ENCODE measurements around the gene COL27A1. TPM values are rescaled to one million over a fixed set of nuclear protein-coding genes. Genes with fewer than 3 reads are reported as not detected.

COL27A1 gene
- total and polyA plus RNA-seq, 2 experiments from 2014 or later: 44.6 to 47.0 TPM

DNA sequence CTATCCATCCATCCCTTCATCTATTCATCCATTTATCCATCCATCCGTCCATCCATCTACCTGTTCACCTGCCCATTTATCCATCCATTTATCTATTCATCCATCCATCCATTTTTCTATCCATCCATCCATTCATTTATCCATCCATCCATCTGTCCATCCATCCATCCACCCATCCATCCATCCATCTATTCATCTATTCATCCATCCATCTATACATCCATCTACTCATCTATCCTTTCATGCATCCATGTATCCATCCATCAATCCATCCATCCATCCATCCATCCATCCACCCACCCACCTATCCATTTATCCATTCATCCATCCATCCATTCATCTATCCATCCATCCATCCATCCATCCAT, 10.8 kb downstream of the COL27A1 start:
- Histone ChIP-seq H3K9me3 (ENCODE audit: low read depth) (no peaks in the 10 kb centered on the region), H3K79me2 (peaks cover 55% of the 10 kb centered on the region), H3K4me3 (no peak overlapping the region), H3K4me1 (ENCODE audit: insufficient read depth) (peaks cover 29% of the 10 kb centered on the region), H3K27ac (no peak overlapping the region), H3K9me2 (replicated peaks; ENCODE audit: insufficient read depth) (no peaks in the 10 kb centered on the region), H2AFZ (no peak overlapping the region), H4K20me1 (ENCODE audit: insufficient read depth, poor library complexity, severe bottlenecking) (no peaks in the 10 kb centered on the region), H3K27me3 (no peaks in the 10 kb centered on the region), H3K4me2 (no peak overlapping the region), H3K36me3 (replicated peaks; ENCODE audit: insufficient read depth, low read depth) (no peaks in the 10 kb centered on the region)
- TF ChIP-seq, protein P1, sequence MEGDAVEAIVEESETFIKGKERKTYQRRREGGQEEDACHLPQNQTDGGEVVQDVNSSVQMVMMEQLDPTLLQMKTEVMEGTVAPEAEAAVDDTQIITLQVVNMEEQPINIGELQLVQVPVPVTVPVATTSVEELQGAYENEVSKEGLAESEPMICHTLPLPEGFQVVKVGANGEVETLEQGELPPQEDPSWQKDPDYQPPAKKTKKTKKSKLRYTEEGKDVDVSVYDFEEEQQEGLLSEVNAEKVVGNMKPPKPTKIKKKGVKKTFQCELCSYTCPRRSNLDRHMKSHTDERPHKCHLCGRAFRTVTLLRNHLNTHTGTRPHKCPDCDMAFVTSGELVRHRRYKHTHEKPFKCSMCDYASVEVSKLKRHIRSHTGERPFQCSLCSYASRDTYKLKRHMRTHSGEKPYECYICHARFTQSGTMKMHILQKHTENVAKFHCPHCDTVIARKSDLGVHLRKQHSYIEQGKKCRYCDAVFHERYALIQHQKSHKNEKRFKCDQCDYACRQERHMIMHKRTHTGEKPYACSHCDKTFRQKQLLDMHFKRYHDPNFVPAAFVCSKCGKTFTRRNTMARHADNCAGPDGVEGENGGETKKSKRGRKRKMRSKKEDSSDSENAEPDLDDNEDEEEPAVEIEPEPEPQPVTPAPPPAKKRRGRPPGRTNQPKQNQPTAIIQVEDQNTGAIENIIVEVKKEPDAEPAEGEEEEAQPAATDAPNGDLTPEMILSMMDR (IDR thresholded peaks at IDR 0.05; ENCODE audit: poor library complexity): no peak
- TF ChIP-seq EZH2 (IDR thresholded peaks at IDR 0.05; ENCODE audit: borderline replicate concordance): no peak
- TF ChIP-seq EZH2phosphoT487 (IDR thresholded peaks at IDR 0.05; ENCODE audit: low read depth, severe bottlenecking, unreplicated experiment): no peak
- WGBS (ENCODE audit: low lambda C conversion rate, missing lambda C conversion rate): 100% methylated on average over 1 of the region's 1 CpG
- DNase-seq (ENCODE audit: low spot score): no peak

DNA sequence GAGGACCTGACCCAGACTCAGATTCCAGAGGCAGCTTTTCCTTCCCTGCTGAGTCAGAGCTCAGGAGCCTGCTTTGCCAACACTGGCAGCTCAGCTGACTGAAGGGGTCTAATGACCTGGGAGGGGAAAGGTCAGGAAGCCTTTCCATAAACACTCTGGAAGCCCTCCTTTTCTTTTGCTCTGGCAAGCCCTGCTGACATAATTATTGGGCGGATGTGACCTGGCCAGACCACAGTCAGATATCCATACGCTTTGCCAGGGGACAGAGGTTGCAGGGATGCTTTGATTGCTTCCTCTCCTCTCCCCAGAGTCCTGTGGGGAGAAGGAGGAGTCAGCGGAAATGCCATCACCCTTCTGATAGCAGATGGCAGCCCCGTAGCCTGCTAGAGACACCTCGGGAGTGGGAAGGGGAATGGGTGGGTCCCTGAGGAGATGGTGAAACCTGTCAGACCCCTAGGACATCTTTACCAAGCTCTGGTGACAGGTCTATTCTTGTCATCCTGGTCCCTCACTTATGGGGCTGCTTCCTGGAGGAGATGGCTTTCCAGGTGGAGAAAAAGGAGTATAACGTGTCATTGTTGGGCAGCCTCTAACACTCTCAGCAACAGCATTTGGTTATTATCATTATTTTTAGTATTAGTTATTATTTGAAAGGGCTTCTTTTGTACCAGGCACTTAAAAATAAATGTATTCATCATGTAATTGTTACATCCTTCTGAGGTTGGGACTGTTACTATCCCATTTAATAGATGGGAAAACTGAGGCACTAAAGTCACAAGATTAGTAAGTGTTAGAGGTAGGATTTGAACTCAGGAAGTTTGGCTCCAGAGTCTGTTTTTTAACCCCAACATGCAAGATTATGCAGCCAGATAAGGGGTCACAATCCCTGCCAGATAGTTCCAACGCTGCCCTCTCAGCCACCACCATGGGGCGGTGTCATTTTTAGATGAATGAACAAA, 11.6 kb downstream of the COL27A1 start:
- no peaks in the 10 kb centered on the region for H3K36me3 ChIP-seq (replicated peaks; ENCODE audit: insufficient read depth, low read depth)
- TF ChIP-seq EZH2 (IDR thresholded peaks at IDR 0.05; ENCODE audit: borderline replicate concordance) (no peak), EZH2phosphoT487 (IDR thresholded peaks at IDR 0.05; ENCODE audit: low read depth, severe bottlenecking, unreplicated experiment) (no peak)
- TF ChIP-seq, protein P1 (IDR thresholded peaks at IDR 0.05; ENCODE audit: poor library complexity): no peak
- 82% methylated on average over 8 of the region's 8 CpGs for WGBS (ENCODE audit: low lambda C conversion rate, missing lambda C conversion rate)

DNA sequence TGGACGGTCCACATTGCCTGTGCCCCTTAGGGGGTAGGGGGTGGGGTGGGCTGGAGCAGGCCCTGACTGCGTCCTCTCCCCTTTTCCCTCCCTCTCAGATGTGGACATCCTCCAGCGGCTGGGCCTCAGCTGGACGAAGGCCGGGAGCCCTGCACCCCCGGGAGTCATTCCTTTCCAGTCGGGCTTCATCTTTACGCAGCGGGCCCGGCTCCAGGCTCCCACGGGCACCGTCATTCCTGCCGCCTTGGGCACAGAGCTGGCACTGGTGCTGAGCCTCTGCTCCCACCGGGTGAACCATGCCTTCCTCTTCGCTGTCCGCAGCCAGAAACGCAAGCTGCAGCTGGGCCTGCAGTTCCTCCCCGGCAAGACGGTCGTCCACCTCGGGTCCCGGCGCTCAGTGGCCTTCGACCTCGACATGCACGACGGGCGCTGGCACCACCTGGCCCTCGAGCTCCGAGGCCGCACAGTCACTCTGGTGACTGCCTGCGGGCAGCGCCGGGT, 12.3 kb downstream of the COL27A1 start:
- DNase-seq (ENCODE audit: low spot score): no peak
- Histone ChIP-seq H3K4me1 (ENCODE audit: insufficient read depth) (peaks cover 18% of the 10 kb centered on the region), H3K27me3 (no peaks in the 10 kb centered on the region), H3K4me2 (no peak overlapping the region), H2AFZ (no peak overlapping the region), H3K79me2 (peaks cover 44% of the 10 kb centered on the region), H3K36me3 (replicated peaks; ENCODE audit: insufficient read depth, low read depth) (no peaks in the 10 kb centered on the region), H3K27ac (no peak overlapping the region), H3K9me3 (ENCODE audit: low read depth) (no peaks in the 10 kb centered on the region), H3K4me3 (no peak overlapping the region), H3K9me2 (replicated peaks; ENCODE audit: insufficient read depth) (no peaks in the 10 kb centered on the region), H4K20me1 (ENCODE audit: insufficient read depth, poor library complexity, severe bottlenecking) (no peaks in the 10 kb centered on the region)
- TF ChIP-seq EZH2 (IDR thresholded peaks at IDR 0.05; ENCODE audit: borderline replicate concordance) (no peak), EZH2phosphoT487 (IDR thresholded peaks at IDR 0.05; ENCODE audit: low read depth, severe bottlenecking, unreplicated experiment) (no peak)
- TF ChIP-seq, protein P1 (IDR thresholded peaks at IDR 0.05; ENCODE audit: poor library complexity): no peak
- 96% methylated on average over 32 of the region's 34 CpGs for WGBS (ENCODE audit: low lambda C conversion rate, missing lambda C conversion rate)

More for the DNA sequence above, 11.6 kb downstream of the COL27A1 start:
- Histone ChIP-seq H3K4me2 (no peak overlapping the region), H3K9me2 (replicated peaks; ENCODE audit: insufficient read depth) (no peaks in the 10 kb centered on the region), H3K4me3 (no peak overlapping the region), H3K4me1 (ENCODE audit: insufficient read depth) (peaks cover 25% of the 10 kb centered on the region), H2AFZ (no peak overlapping the region), H3K79me2 (peaks cover 51% of the 10 kb centered on the region), H4K20me1 (ENCODE audit: insufficient read depth, poor library complexity, severe bottlenecking) (no peaks in the 10 kb centered on the region), H3K9me3 (ENCODE audit: low read depth) (no peaks in the 10 kb centered on the region), H3K27ac (no peak overlapping the region), H3K27me3 (no peaks in the 10 kb centered on the region)
- no peak for DNase-seq (ENCODE audit: low spot score)
